GM12878 (cell line): Measurements from ENCODE around the gene TRAF7. TPM values are rescaled to one million over a fixed set of nuclear protein-coding genes. Genes with fewer than 3 reads are reported as not detected.

Experiments used
- ATAC-seq: fragments of 200-7000 bp; cut with Tn5 transposase; 3 replicates; pipeline ENCODE4 v1.9.1; 2020; ENCODE audit warnings: mild to moderate bottlenecking, moderate library complexity
- BruUV-seq: library from RNA; stranded (reverse); fragments of 400-500 nt; replicated peaks from 2 replicates; lab custom pipeline; 2021; lab: Mats Ljungman, UMichigan
- CTCF ChIA-PET: fragments of 300-600 bp; sonication (Branson Sonifier 250); formaldehyde crosslinking; extraction: SDS; loops from one replicate; lab custom pipeline; 2021; ENCODE audit warnings: inconsistent platforms; lab: Yijun Ruan, JAX
- POLR2A ChIA-PET: fragments of 350-600 bp; formaldehyde crosslinking; extraction: SDS; loops from one replicate; lab custom pipeline; 2021; ENCODE audit warnings: inconsistent platforms; lab: Charles Lee
- RAD21 ChIA-PET: fragments of 300-600 bp; sonication (Branson Sonifier 250); formaldehyde crosslinking; loops from one replicate; lab custom pipeline; 2023; ENCODE audit warnings: antibody characterized with exemption; ENCODE audit not compliant: unreplicated experiment; lab: Charles Lee
- SMC1A ChIA-PET: fragments of 300-600 bp; sonication (Branson Sonifier 250); formaldehyde crosslinking; loops from one replicate; lab custom pipeline; 2023; ENCODE audit not compliant: unreplicated experiment, uncharacterized antibody; lab: Charles Lee
- DNase-seq: peaks from one replicate; pipeline ENCODE4 v3.0.0-alpha.2; 2011; ENCODE audit warnings: low read depth, low spot score
- FAIRE-seq: peaks from 3 replicates; lab custom pipeline; 2011; peaks lifted over from hg19 to GRCh38; lab: Jason Lieb, UNC
- H2AFZ ChIP-seq: 2 replicates; pipeline ENCODE4 v1.6.0; 2011; ENCODE audit warnings: low read depth, low read length, control low read depth; ENCODE audit not compliant: control insufficient read depth
- H3K27ac ChIP-seq: 2 replicates; pipeline ENCODE4 v1.5.1; 2011; ENCODE audit warnings: control low read depth; ENCODE audit not compliant: control insufficient read depth, insufficient read depth
- H3K27me3 ChIP-seq, 2 experiments: replicated peaks in 1 of 2; 2 replicates each; pipeline versions ENCODE4 v1.6.0 to v1.6.1; 2011; ENCODE audit warnings: low read length in 1 of 2; ENCODE audit not compliant: control insufficient read depth in 2 of 2, insufficient read depth in 2 of 2
- H3K36me3 ChIP-seq, 2 experiments: 2 replicates each; pipeline ENCODE4 v1.5.1; 2011; ENCODE audit warnings: low read length in 1 of 2; ENCODE audit not compliant: control insufficient read depth in 2 of 2, insufficient read depth in 2 of 2
- H3K4me1 ChIP-seq: 2 replicates; pipeline ENCODE4 v1.6.1; 2011; ENCODE audit warnings: mild to moderate bottlenecking, low read length, moderate library complexity, mixed read lengths; ENCODE audit not compliant: control insufficient read depth, insufficient read depth
- H3K4me2 ChIP-seq: 2 replicates; pipeline ENCODE4 v1.6.0; 2011; ENCODE audit warnings: control low read depth; ENCODE audit not compliant: control insufficient read depth, insufficient read depth
- H3K4me3 ChIP-seq: fragments of 200-600 bp; sonication (generic); 2 replicates; pipeline ENCODE4 v1.5.1; 2016
- H3K79me2 ChIP-seq: 2 replicates; pipeline ENCODE4 v1.6.0; 2011; ENCODE audit warnings: low read length; ENCODE audit not compliant: control insufficient read depth, insufficient read depth
- H3K9ac ChIP-seq: 2 replicates; pipeline ENCODE4 v1.8.0; 2011; ENCODE audit warnings: low read length, control low read depth, mixed read lengths; ENCODE audit not compliant: control insufficient read depth, insufficient read depth
- H3K9me3 ChIP-seq: replicated peaks from 3 replicates; pipeline ENCODE4 v1.5.1; 2011; ENCODE audit warnings: mild to moderate bottlenecking, low read length; ENCODE audit not compliant: control insufficient read depth, insufficient read depth
- H4K20me1 ChIP-seq: 2 replicates; pipeline ENCODE4 v1.6.0; 2011; ENCODE audit not compliant: control insufficient read depth, insufficient read depth
- CEBPB ChIP-seq, 2 experiments: fragments of 150-350 bp in 1 of 2; IDR thresholded peaks; 2 replicates each; pipeline ENCODE4 v1.6.1; 2012 to 2014; ENCODE audit warnings: low read depth in 2 of 2, low read length in 2 of 2, borderline replicate concordance in 1 of 2, inconsistent platforms in 1 of 2
- CHD1 ChIP-seq: IDR thresholded peaks from 2 replicates; pipeline ENCODE4 v1.6.1; 2012; ENCODE audit warnings: low read depth, low read length, improper control_type of control experiment
- DPF2 ChIP-seq: fragments of 450-650 bp; IDR thresholded peaks from 2 replicates; pipeline ENCODE4 v1.6.1; 2017; ENCODE audit warnings: mild to moderate bottlenecking
- IKZF1 ChIP-seq: fragments of 450-650 bp; conservative IDR thresholded peaks from 2 replicates; pipeline ENCODE4 v1.6.1; 2017; ENCODE audit warnings: antibody characterized with exemption, mild to moderate bottlenecking
- MYC ChIP-seq: IDR thresholded peaks from 2 replicates; pipeline ENCODE4 v1.6.1; 2011; ENCODE audit warnings: mild to moderate bottlenecking, low read length, moderate library complexity, inconsistent platforms; ENCODE audit not compliant: insufficient read depth, insufficient replicate concordance, insufficient read length, severe bottlenecking
- ZNF207 ChIP-seq: fragments of 450-650 bp; IDR thresholded peaks from 2 replicates; pipeline ENCODE4 v1.6.1; 2014; ENCODE audit warnings: antibody characterized with exemption, mild to moderate bottlenecking, borderline replicate concordance
- ZNF24 ChIP-seq: fragments of 450-650 bp; IDR thresholded peaks from 2 replicates; pipeline ENCODE4 v1.6.1; 2017; ENCODE audit warnings: antibody characterized with exemption, mild to moderate bottlenecking
- ZNF274 ChIP-seq: IDR thresholded peaks from one replicate; pipeline ENCODE4 v1.8.0; 2011; ENCODE audit not compliant: insufficient read length, insufficient read depth
- ZNF622 ChIP-seq: fragments of 450-650 bp; IDR thresholded peaks from 2 replicates; pipeline ENCODE4 v1.6.1; 2017; ENCODE audit warnings: mild to moderate bottlenecking, inconsistent platforms
- WGBS: methylation state at CpG from one replicate; pipeline ENCODE4 v1.1.6; 2016; ENCODE audit warnings: low lambda C conversion rate; ENCODE audit not compliant: insufficient replicate concordance, insufficient coverage; ENCODE audit errors: missing lambda C conversion rate; 5-methylcytosine and 5-hydroxymethylcytosine counted together
- in situ Hi-C: fragments of 300-500 bp; cut with MboI; formaldehyde crosslinking; loops from 9 replicates; pipeline ENCODE4 v1.14.3; 2018; ENCODE audit warnings: mixed read lengths
- intact Hi-C: fragments of 100-400 bp; cut with micrococcal nuclease; formaldehyde crosslinking; loops from one replicate; pipeline ENCODE4 v1.14.2; 2022; ENCODE audit not compliant: unreplicated experiment
- polyA plus RNA-seq, 11 experiments: library from polyadenylated mRNA; depleted of rRNA in 4 of 11; unstranded in 6 of 11; stranded (reverse) in 5 of 11; fragments of >200 nt; fragmentation: Nextera tagmentation in 4 of 11; fragmentation: Illumina TruSeq in 1 of 11; extraction: Ambion mirVana in 4 of 11; extraction: Trizol in 1 of 11; gene quantifications; 1 replicate in 1 of 11; 2 replicates in 10 of 11; pipeline versions ENCODE4 v1.2.1 to v1.2.3, GENCODE V29; 2011 to 2016; ENCODE audit warnings: inconsistent platforms in 2 of 11, missing spikeins in 2 of 11, low read depth in 1 of 11
- total RNA-seq, 4 experiments: library from RNA; depleted of rRNA in 3 of 4; stranded (reverse); fragments of >200 nt in 3 of 4; fragmentation: Illumina TruSeq in 1 of 4; extraction: Trizol in 1 of 4; gene quantifications; 2 replicates each; pipeline versions ENCODE4 v1.2.1 to v1.2.3, GENCODE V29; 2013 to 2021
- TF ChIP-seq, protein P1 (sequence below): fragments of 450-650 bp; IDR thresholded peaks from 2 replicates; pipeline ENCODE4 v1.6.1; 2014; ENCODE audit warnings: mild to moderate bottlenecking
- TF ChIP-seq, protein P2 (sequence below): IDR thresholded peaks from 2 replicates; pipeline ENCODE4 v1.6.1; 2012; ENCODE audit warnings: low read depth, low read length, improper control_type of control experiment
- TF ChIP-seq, protein P3 (sequence below): fragments of 450-650 bp; formaldehyde crosslinking; IDR thresholded peaks from 2 replicates; pipeline ENCODE4 v1.4.0; 2022; ENCODE audit warnings: mild to moderate bottlenecking, moderate library complexity

TRAF7 gene
- total and polyA plus RNA-seq, 10 of the 15 experiments (the other 5 are each of a cell fraction or from before 2014, with no cell fraction given) = 0.61 to 87.0 (median 30.0) TPM

DNA sequence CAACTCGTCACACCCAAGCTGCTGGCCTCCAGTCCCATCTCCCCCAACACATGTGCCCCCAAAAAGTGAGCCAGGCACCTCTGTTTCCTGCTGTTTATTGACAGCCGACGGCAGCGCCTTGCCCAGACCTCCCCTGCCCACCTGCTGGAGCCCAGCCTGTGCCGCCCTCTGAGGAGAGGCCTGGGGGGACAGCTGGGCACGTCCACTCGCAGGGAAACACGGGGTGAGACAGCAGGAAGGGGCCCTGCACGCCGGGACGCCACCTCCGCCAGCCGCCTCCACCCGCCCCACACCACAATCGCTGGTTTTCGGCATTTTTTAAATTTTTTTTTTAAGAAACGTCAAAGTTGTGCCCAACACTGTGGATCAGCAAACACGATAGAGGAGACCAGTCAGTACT is 21.5 kb downstream of the TRAF7 start:
- Histone ChIP-seq H3K4me3 (no peak overlapping the region), H3K4me2 (no peak overlapping the region), H3K4me1 (no peaks in the 10 kb centered on the region), H2AFZ (no peak overlapping the region), H3K27ac (no peak overlapping the region), H3K79me2 (no peaks in the 10 kb centered on the region), H3K36me3 (peaks cover 7% of the 10 kb centered on the region in 2 experiments; a peak in 3 of 4 replicates), H3K27me3 (no peaks in the 10 kb centered on the region), H3K9ac (no peak overlapping the region), H4K20me1 (no peaks in the 10 kb centered on the region), H3K9me3 (no peaks in the 10 kb centered on the region)
- intact Hi-C loops = no loop called here
- POLR2A ChIA-PET = no interaction called here
- 85% methylated on average over 17 of the region's 18 CpGs for WGBS
- SMC1A ChIA-PET = no interaction called here
- TF ChIP-seq, protein P1, sequence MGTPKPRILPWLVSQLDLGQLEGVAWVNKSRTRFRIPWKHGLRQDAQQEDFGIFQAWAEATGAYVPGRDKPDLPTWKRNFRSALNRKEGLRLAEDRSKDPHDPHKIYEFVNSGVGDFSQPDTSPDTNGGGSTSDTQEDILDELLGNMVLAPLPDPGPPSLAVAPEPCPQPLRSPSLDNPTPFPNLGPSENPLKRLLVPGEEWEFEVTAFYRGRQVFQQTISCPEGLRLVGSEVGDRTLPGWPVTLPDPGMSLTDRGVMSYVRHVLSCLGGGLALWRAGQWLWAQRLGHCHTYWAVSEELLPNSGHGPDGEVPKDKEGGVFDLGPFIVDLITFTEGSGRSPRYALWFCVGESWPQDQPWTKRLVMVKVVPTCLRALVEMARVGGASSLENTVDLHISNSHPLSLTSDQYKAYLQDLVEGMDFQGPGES = no peak
- TF ChIP-seq CEBPB (IDR thresholded peaks at IDR 0.05; ENCODE audit: borderline replicate concordance in 1 of 2, low read depth in 2 of 2, low read length in 2 of 2) (no peak), ZNF24 (no peak), MYC (no peak), ZNF207 (no peak), ZNF622 (no peak), DPF2 (no peak), CHD1 (no peak), IKZF1 (no peak), ZNF274 (no peak)
- TF ChIP-seq, protein P2, sequence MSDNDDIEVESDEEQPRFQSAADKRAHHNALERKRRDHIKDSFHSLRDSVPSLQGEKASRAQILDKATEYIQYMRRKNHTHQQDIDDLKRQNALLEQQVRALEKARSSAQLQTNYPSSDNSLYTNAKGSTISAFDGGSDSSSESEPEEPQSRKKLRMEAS = no peak
- TF ChIP-seq, protein P3, sequence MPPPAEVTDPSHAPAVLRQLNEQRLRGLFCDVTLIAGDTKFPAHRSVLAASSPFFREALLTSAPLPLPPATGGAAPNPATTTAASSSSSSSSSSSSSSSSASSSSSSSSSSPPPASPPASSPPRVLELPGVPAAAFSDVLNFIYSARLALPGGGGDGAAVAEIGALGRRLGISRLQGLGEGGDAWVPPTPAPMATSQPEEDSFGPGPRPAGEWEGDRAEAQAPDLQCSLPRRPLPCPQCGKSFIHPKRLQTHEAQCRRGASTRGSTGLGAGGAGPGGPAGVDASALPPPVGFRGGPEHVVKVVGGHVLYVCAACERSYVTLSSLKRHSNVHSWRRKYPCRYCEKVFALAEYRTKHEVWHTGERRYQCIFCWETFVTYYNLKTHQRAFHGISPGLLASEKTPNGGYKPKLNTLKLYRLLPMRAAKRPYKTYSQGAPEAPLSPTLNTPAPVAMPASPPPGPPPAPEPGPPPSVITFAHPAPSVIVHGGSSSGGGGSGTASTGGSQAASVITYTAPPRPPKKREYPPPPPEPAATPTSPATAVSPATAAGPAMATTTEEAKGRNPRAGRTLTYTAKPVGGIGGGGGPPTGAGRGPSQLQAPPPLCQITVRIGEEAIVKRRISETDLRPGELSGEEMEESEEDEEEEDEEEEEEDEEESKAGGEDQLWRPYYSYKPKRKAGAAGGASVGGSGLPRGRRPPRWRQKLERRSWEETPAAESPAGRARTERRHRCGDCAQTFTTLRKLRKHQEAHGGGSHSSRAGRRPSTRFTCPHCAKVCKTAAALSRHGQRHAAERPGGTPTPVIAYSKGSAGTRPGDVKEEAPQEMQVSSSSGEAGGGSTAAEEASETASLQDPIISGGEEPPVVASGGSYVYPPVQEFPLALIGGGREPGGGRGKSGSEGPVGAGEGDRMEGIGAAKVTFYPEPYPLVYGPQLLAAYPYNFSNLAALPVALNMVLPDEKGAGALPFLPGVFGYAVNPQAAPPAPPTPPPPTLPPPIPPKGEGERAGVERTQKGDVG (CRISPR knock-in tag) = no peak
- BruUV-seq = no TSS peak
- in situ Hi-C loops = no loop called here
- DNase-seq = no peak
- ATAC-seq = no peak
- FAIRE-seq = no peak
- CTCF ChIA-PET = no interaction called here
- RAD21 ChIA-PET = no interaction called here
